ENCODE data around the gene NXNL1.

NXNL1 gene

GRCh38 chr19:17470068-17470841 lies 9.5 kb upstream of the NXNL1 start, which contains the start of gene SLC27A1:
SLC27A1 (plus strand) TSS chr19:17470524; CDS start chr19:17470541, 17 bp downstream.
- Histone ChIP-seq H3K9me3 (ENCODE audit: control insufficient read depth, insufficient read depth, low read length) (no peaks in the 10 kb centered on the region), H3K4me3 (ENCODE audit: low read length) (peak within 1 kb of the TSS; percentile 90), H3K36me3 (ENCODE audit: control insufficient read depth, insufficient read depth, low read length) (no peaks in the 10 kb centered on the region), H3K27me3 (ENCODE audit: control insufficient read depth, insufficient read depth, low read length) (no peaks in the 10 kb centered on the region), H3K4me1 (ENCODE audit: control insufficient read depth, insufficient read depth, low read length) (peaks cover 8% of the 10 kb centered on the region; the same call in 1 of the 2 replicates), H3K27ac (ENCODE audit: low read length) (no peak within 1 kb of the TSS)
- DNase-seq (ENCODE audit: low read depth, low spot score) = peak; percentile 97
- no CpG with 5 or more reads among the region's 67 CpGs for WGBS (ENCODE audit: insufficient coverage, insufficient read length)

- Histone ChIP-seq H3K36me3 (ENCODE audit: control insufficient read depth, insufficient read depth, low read length) (no peaks in the 10 kb centered on the region), H3K27me3 (ENCODE audit: control insufficient read depth, insufficient read depth, low read length) (no peaks in the 10 kb centered on the region), H3K4me3 (ENCODE audit: low read length) (peak overlapping the region; percentile 47; the same call in 1 of the 2 replicates), H3K9me3 (ENCODE audit: control insufficient read depth, insufficient read depth, low read length) (no peaks in the 10 kb centered on the region), H3K4me1 (ENCODE audit: control insufficient read depth, insufficient read depth, low read length) (peaks cover 8% of the 10 kb centered on the region; the same call in 1 of the 2 replicates), H3K27ac (ENCODE audit: low read length) (no peak overlapping the region)
- no CpG with 5 or more reads among the region's 31 CpGs for WGBS (ENCODE audit: insufficient coverage, insufficient read length)
- no peak for DNase-seq (ENCODE audit: low read depth, low spot score)
These were observed 8.8 kb upstream of the NXNL1 start for GRCh38 chr19:17469481-17470067.

GRCh38 chr19:17469092-17469480 lies 8.4 kb upstream of the NXNL1 start:
- DNase-seq (ENCODE audit: low read depth, low spot score) = no peak
- no CpG with 5 or more reads among the region's 19 CpGs for WGBS (ENCODE audit: insufficient coverage, insufficient read length)
- no peaks in the 10 kb centered on the region for H3K9me3 ChIP-seq (ENCODE audit: control insufficient read depth, insufficient read depth, low read length)
- no peaks in the 10 kb centered on the region for H3K36me3 ChIP-seq (ENCODE audit: control insufficient read depth, insufficient read depth, low read length)
- peaks cover 8% of the 10 kb centered on the region; the same call in 1 of the 2 replicates for H3K4me1 ChIP-seq (ENCODE audit: control insufficient read depth, insufficient read depth, low read length)
- peak overlapping the region; percentile 47; the same call in 1 of the 2 replicates for H3K4me3 ChIP-seq (ENCODE audit: low read length)
- no peaks in the 10 kb centered on the region for H3K27me3 ChIP-seq (ENCODE audit: control insufficient read depth, insufficient read depth, low read length)
- no peak overlapping the region for H3K27ac ChIP-seq (ENCODE audit: low read length)

GRCh38 chr19:17468302-17469091 lies 7.8 kb upstream of the NXNL1 start:
- Histone ChIP-seq H3K9me3 (ENCODE audit: control insufficient read depth, insufficient read depth, low read length) (no peaks in the 10 kb centered on the region), H3K4me3 (ENCODE audit: low read length) (peak overlapping the region; percentile 47; the same call in 1 of the 2 replicates), H3K36me3 (ENCODE audit: control insufficient read depth, insufficient read depth, low read length) (no peaks in the 10 kb centered on the region), H3K27ac (ENCODE audit: low read length) (no peak overlapping the region), H3K27me3 (ENCODE audit: control insufficient read depth, insufficient read depth, low read length) (no peaks in the 10 kb centered on the region; the same call in 1 of the 2 replicates), H3K4me1 (ENCODE audit: control insufficient read depth, insufficient read depth, low read length) (peaks cover 8% of the 10 kb centered on the region; the same call in 1 of the 2 replicates)
- WGBS (ENCODE audit: insufficient coverage, insufficient read length) = no CpG with 5 or more reads among the region's 25 CpGs
- no peak for DNase-seq (ENCODE audit: low read depth, low spot score)

- H3K27me3 ChIP-seq (ENCODE audit: control insufficient read depth, insufficient read depth, low read length) = no peaks in the 10 kb centered on the region; the same call in 1 of the 2 replicates
- H3K4me3 ChIP-seq (ENCODE audit: low read length) = no peak overlapping the region
- DNase-seq (ENCODE audit: low read depth, low spot score) = no peak
- H3K4me1 ChIP-seq (ENCODE audit: control insufficient read depth, insufficient read depth, low read length) = peaks cover 8% of the 10 kb centered on the region; the same call in 1 of the 2 replicates
- no peak overlapping the region for H3K27ac ChIP-seq (ENCODE audit: low read length)
- no peaks in the 10 kb centered on the region for H3K9me3 ChIP-seq (ENCODE audit: control insufficient read depth, insufficient read depth, low read length)
- no CpG with 5 or more reads among the region's 12 CpGs for WGBS (ENCODE audit: insufficient coverage, insufficient read length)
- H3K36me3 ChIP-seq (ENCODE audit: control insufficient read depth, insufficient read depth, low read length) = no peaks in the 10 kb centered on the region
These were observed 7.0 kb upstream of the NXNL1 start for GRCh38 chr19:17467471-17468301.

- WGBS (ENCODE audit: insufficient coverage, insufficient read length) = no CpG with 5 or more reads among the region's 6 CpGs
- Histone ChIP-seq H3K27ac (ENCODE audit: low read length) (no peak overlapping the region), H3K27me3 (ENCODE audit: control insufficient read depth, insufficient read depth, low read length) (no peaks in the 10 kb centered on the region; the same call in 1 of the 2 replicates), H3K9me3 (ENCODE audit: control insufficient read depth, insufficient read depth, low read length) (no peaks in the 10 kb centered on the region), H3K4me3 (ENCODE audit: low read length) (no peak overlapping the region), H3K36me3 (ENCODE audit: control insufficient read depth, insufficient read depth, low read length) (no peaks in the 10 kb centered on the region), H3K4me1 (ENCODE audit: control insufficient read depth, insufficient read depth, low read length) (peaks cover 7% of the 10 kb centered on the region; the same call in 1 of the 2 replicates)
- no peak for DNase-seq (ENCODE audit: low read depth, low spot score)
These were observed 5.7 kb upstream of the NXNL1 start for GRCh38 chr19:17466487-17466850.

- Histone ChIP-seq H3K4me1 (ENCODE audit: control insufficient read depth, insufficient read depth, low read length) (no peaks in the 10 kb centered on the region; the same call in 1 of the 2 replicates), H3K27ac (ENCODE audit: low read length) (no peak overlapping the region), H3K9me3 (ENCODE audit: control insufficient read depth, insufficient read depth, low read length) (no peaks in the 10 kb centered on the region), H3K27me3 (ENCODE audit: control insufficient read depth, insufficient read depth, low read length) (peaks cover 7% of the 10 kb centered on the region; the same call in 1 of the 2 replicates), H3K36me3 (ENCODE audit: control insufficient read depth, insufficient read depth, low read length) (no peaks in the 10 kb centered on the region), H3K4me3 (ENCODE audit: low read length) (no peak overlapping the region)
- WGBS (ENCODE audit: insufficient coverage, insufficient read length) = no CpG with 5 or more reads among the region's 3 CpGs
- no peak for DNase-seq (ENCODE audit: low read depth, low spot score)
These were observed 1.8 kb downstream of the NXNL1 start for GRCh38 chr19:17458970-17459369.

GRCh38 chr19:17457616-17458015 lies 3.1 kb downstream of the NXNL1 start:
- H3K4me1 ChIP-seq (ENCODE audit: control insufficient read depth, insufficient read depth, low read length) = no peaks in the 10 kb centered on the region; the same call in 1 of the 2 replicates
- no peak overlapping the region for H3K27ac ChIP-seq (ENCODE audit: low read length)
- no peaks in the 10 kb centered on the region for H3K9me3 ChIP-seq (ENCODE audit: control insufficient read depth, insufficient read depth, low read length)
- no peak overlapping the region for H3K4me3 ChIP-seq (ENCODE audit: low read length)
- peaks cover 7% of the 10 kb centered on the region; the same call in 1 of the 2 replicates for H3K27me3 ChIP-seq (ENCODE audit: control insufficient read depth, insufficient read depth, low read length)
- DNase-seq (ENCODE audit: low read depth, low spot score) = no peak
- H3K36me3 ChIP-seq (ENCODE audit: control insufficient read depth, insufficient read depth, low read length) = no peaks in the 10 kb centered on the region
- no CpG with 5 or more reads among the region's 6 CpGs for whole genome bisulfite sequencing (ENCODE audit: insufficient coverage, insufficient read length)

- H3K4me1 ChIP-seq (ENCODE audit: control insufficient read depth, insufficient read depth, low read length) = no peaks in the 10 kb centered on the region; the same call in 1 of the 2 replicates
- H3K27ac ChIP-seq (ENCODE audit: low read length) = no peak overlapping the region
- peaks cover 7% of the 10 kb centered on the region; the same call in 1 of the 2 replicates for H3K27me3 ChIP-seq (ENCODE audit: control insufficient read depth, insufficient read depth, low read length)
- no peak for DNase-seq (ENCODE audit: low read depth, low spot score)
- H3K36me3 ChIP-seq (ENCODE audit: control insufficient read depth, insufficient read depth, low read length) = no peaks in the 10 kb centered on the region
- no CpG with 5 or more reads among the region's 11 CpGs for WGBS (ENCODE audit: insufficient coverage, insufficient read length)
- no peak overlapping the region for H3K4me3 ChIP-seq (ENCODE audit: low read length)
- H3K9me3 ChIP-seq (ENCODE audit: control insufficient read depth, insufficient read depth, low read length) = no peaks in the 10 kb centered on the region
These were observed 4.6 kb downstream of the NXNL1 start for GRCh38 chr19:17456127-17456526.
